Measurements from ENCODE around the gene IGSF23. TPM values are rescaled to one million over a fixed set of nuclear protein-coding genes. Genes with fewer than 3 reads are reported as not detected.

The IGSF23 gene
- total and polyA plus RNA-seq, 2 donors (not counting 1 experiment from before 2014, with no cell fraction given), result not detected

GRCh38 chr19:44573183-44573582 is 40.2 kb upstream of the IGSF23 start:
- Mint-ChIP-seq H3K4me3 (no peak overlapping the region), H3K4me1 (no peaks in the 10 kb centered on the region), H3K9me3 (ENCODE audit: insufficient read depth) (peaks cover 4% of the 10 kb centered on the region), H3K27ac (no peak overlapping the region), H3K27me3 (peaks cover 11% of the 10 kb centered on the region)
- TF ChIP-seq EZH2 (IDR thresholded peaks at IDR 0.05; ENCODE audit: borderline replicate concordance, insufficient read depth, low read depth, low read length, poor library complexity, severe bottlenecking) (no peak), CTCF (IDR thresholded peaks at IDR 0.05) (no peak)
- ATAC-seq (ENCODE audit: low read depth) (no peak), DNase-seq (no peak)
- Histone ChIP-seq H3K27me3 (replicated peaks in 1 of 4; ENCODE audit: control extremely low read depth in 1 of 4, control insufficient read depth in 3 of 4, insufficient read depth in 4 of 4, low read length in 3 of 4) (peaks cover 0 to 2% (median 0%) of the 10 kb centered on the region in 4 experiments), H3K36me3 (replicated peaks in 1 of 2; ENCODE audit: control extremely low read depth in 1 of 2, control insufficient read depth in 1 of 2, extremely low read depth in 1 of 2, insufficient read depth in 2 of 2, low read length in 1 of 2) (no peaks in the 10 kb centered on the region), H2AFZ (ENCODE audit: insufficient read depth, low read depth, low read length, poor library complexity, severe bottlenecking) (no peak overlapping the region), H3K27ac (ENCODE audit: low read length in 2 of 2) (no peak overlapping the region), H4K20me1 (ENCODE audit: control insufficient read depth, insufficient read depth, low read length, poor library complexity, severe bottlenecking) (no peaks in the 10 kb centered on the region), H3K4me3 (ENCODE audit: control extremely low read depth in 1 of 5, extremely low read depth in 1 of 5, insufficient read depth in 1 of 5, low read depth in 2 of 5, low read length in 4 of 5) (no peak overlapping the region), H3K79me2 (ENCODE audit: control insufficient read depth, insufficient read depth, low read length) (no peaks in the 10 kb centered on the region), H3K9me3 (ENCODE audit: control extremely low read depth in 1 of 3, control insufficient read depth in 2 of 3, insufficient read depth in 1 of 3, low read length in 2 of 3) (peaks cover 0 to 8% (median 0%) of the 10 kb centered on the region in 3 donors), H3K4me1 (ENCODE audit: control insufficient read depth in 2 of 2, insufficient read depth in 2 of 2, low read length in 2 of 2) (no peaks in the 10 kb centered on the region), H3K4me2 (replicated peaks; ENCODE audit: low read depth, low read length, poor library complexity, severe bottlenecking) (no peak overlapping the region), H3K9ac (ENCODE audit: low read length) (no peak overlapping the region)
- intact Hi-C loops (cut with micrococcal nuclease), result no loop called here
- ChIA-PET CTCF (no interaction called here), POLR2A (no interaction called here)
- 95% methylated on average over 2 of the region's 4 CpGs for WGBS (ENCODE audit: insufficient coverage)

- Histone ChIP-seq H3K27ac (ENCODE audit: low read length in 2 of 2) (no peak overlapping the region), H3K9me3 (ENCODE audit: control extremely low read depth in 1 of 3, control insufficient read depth in 2 of 3, insufficient read depth in 1 of 3, low read length in 2 of 3) (peaks cover 0 to 8% (median 0%) of the 10 kb centered on the region in 3 donors), H3K9ac (ENCODE audit: low read length) (no peak overlapping the region), H3K79me2 (ENCODE audit: control insufficient read depth, insufficient read depth, low read length) (no peaks in the 10 kb centered on the region), H3K4me2 (replicated peaks; ENCODE audit: low read depth, low read length, poor library complexity, severe bottlenecking) (no peak overlapping the region), H4K20me1 (ENCODE audit: control insufficient read depth, insufficient read depth, low read length, poor library complexity, severe bottlenecking) (no peaks in the 10 kb centered on the region), H3K4me1 (ENCODE audit: control insufficient read depth in 2 of 2, insufficient read depth in 2 of 2, low read length in 2 of 2) (no peaks in the 10 kb centered on the region), H3K36me3 (replicated peaks in 1 of 2; ENCODE audit: control extremely low read depth in 1 of 2, control insufficient read depth in 1 of 2, extremely low read depth in 1 of 2, insufficient read depth in 2 of 2, low read length in 1 of 2) (no peaks in the 10 kb centered on the region), H2AFZ (ENCODE audit: insufficient read depth, low read depth, low read length, poor library complexity, severe bottlenecking) (no peak overlapping the region), H3K4me3 (ENCODE audit: control extremely low read depth in 1 of 5, extremely low read depth in 1 of 5, insufficient read depth in 1 of 5, low read depth in 2 of 5, low read length in 4 of 5) (no peak overlapping the region), H3K27me3 (replicated peaks in 1 of 4; ENCODE audit: control extremely low read depth in 1 of 4, control insufficient read depth in 3 of 4, insufficient read depth in 4 of 4, low read length in 3 of 4) (peaks cover 0 to 2% (median 0%) of the 10 kb centered on the region in 4 experiments)
- CTCF ChIA-PET, result no interaction called here
- Mint-ChIP-seq H3K27me3 (peaks cover 10% of the 10 kb centered on the region), H3K9me3 (ENCODE audit: insufficient read depth) (peaks cover 4% of the 10 kb centered on the region), H3K4me1 (no peaks in the 10 kb centered on the region), H3K4me3 (no peak overlapping the region), H3K27ac (no peak overlapping the region)
- intact Hi-C loops (cut with micrococcal nuclease), result no loop called here
- WGBS (ENCODE audit: insufficient coverage), result no CpG with 5 or more reads among the region's 4 CpGs
- POLR2A ChIA-PET, result no interaction called here
- no peak for DNase-seq
- ATAC-seq (ENCODE audit: low read depth), result no peak
- TF ChIP-seq EZH2 (IDR thresholded peaks at IDR 0.05; ENCODE audit: borderline replicate concordance, insufficient read depth, low read depth, low read length, poor library complexity, severe bottlenecking) (no peak), CTCF (IDR thresholded peaks at IDR 0.05) (no peak)
These were observed 39.7 kb upstream of the IGSF23 start for GRCh38 chr19:44573627-44574026.

Measured in B cell (primary cell).